DMS79 (cell line): ENCODE results near the gene HOPX.
A peak's percentile ranks its signal among the peaks of the same experiment; 100 is the strongest.
"Not testable (repeated sequence)": the region's sequence is repeated elsewhere in the genome, so short reads cannot be mapped to it uniquely, and the experiment has no call there.

Experiments used
- DNase-seq: peaks from one replicate; lab custom pipeline; 2025; lab: John Stamatoyannopoulos, UW

Gene HOPX

GRCh38 chr4:56681158-56681852 is at the start of gene HOPX:
Gene HOPX, minus strand, starts transcription at chr4:56681296. Its CDS starts 23,480 bp downstream, at chr4:56657816.
- peak; percentile 67 for DNase-seq

DNA sequence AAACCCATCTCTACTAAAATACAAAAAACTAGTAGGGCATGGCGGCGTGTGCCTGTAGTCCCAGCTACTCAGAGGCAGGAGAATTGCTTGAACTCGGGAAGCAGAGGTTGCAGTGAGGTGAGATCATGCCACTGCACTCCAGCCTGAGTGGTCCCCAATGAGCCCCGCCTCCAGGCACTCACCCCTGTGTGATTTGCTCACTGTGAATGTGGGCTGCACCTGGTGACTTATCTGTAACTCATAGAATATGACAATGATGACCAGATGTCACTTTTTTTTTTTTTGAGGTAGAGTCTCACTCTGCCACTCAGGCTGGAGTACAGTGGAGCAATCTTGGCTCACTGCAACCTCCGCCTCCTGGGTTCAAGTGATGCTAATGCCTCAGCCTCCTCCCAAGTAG is 49.0 kb upstream of the HOPX start:
- no peak for DNase-seq

GRCh38 chr4:56728512-56728911 is 47.4 kb upstream of the HOPX start:
- DNase-seq: peak; percentile 96

DNA sequence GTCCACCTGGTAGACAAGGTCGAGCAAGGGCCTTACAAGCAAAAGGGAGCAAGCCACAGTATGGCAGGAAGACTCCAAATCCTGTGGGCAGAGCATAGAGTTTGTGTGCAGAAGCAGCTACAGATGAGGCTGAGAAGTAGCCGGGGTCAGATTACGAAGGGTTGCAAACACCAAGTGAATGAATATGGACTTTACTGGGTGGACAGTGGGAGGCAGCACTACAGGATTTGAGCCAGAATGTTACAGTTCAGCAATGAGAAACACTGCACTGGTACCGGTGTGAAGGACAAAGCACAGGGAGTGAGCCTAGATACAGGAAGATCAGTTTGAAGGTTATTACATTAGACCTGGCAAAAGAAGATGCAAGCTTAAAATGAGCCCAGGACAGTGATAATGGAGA is 46.1 kb upstream of the HOPX start:
- no peak for DNase-seq

DNA sequence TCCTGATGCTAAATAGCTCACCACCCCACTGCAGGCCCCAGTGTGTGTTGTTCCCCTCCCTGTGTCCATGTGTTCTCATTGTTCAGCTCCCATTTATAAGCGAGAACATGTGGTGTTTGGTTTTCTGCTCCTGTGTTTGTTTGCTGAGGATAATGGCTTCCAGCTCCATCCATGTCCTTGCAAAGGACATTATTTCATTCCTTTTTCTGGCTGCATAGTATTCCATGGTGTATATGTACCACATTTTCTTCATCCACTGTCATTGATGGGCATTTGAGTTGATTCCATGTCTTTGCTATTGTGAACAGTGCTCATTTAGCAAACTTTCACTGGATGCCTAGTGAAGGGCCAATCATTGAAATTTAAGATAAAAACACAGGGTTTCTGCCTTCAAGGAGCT is 45.5 kb upstream of the HOPX start:
- DNase-seq: not testable (repeated sequence)

- no peak for DNase-seq
These were observed 42.6 kb upstream of the HOPX start for GRCh38 chr4:56723659-56724230.

GRCh38 chr4:56723201-56723605 is 42.1 kb upstream of the HOPX start:
- DNase-seq: no peak

- no peak for DNase-seq
These were observed 27.1 kb upstream of the HOPX start for GRCh38 chr4:56708146-56708545.

DNA sequence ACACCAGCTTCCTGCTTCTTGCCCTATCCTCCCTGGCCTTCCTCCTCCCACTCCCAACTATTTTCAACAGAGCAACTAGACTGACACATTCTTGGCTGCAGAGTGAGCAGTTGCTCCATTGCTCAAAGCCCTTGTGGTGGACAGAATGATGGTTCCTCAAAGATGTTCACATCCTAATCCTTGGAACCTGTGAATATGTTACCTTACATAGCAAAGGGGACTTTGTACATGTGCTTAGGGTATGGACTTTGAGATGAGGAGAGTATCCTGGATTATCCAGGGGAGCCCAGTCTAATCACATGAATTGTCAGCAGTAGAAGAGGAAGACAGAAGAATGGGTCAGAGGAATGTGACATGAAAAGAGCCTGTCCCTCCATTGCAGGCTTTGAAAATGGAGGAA is 24.9 kb upstream of the HOPX start:
- no peak for DNase-seq

DNA sequence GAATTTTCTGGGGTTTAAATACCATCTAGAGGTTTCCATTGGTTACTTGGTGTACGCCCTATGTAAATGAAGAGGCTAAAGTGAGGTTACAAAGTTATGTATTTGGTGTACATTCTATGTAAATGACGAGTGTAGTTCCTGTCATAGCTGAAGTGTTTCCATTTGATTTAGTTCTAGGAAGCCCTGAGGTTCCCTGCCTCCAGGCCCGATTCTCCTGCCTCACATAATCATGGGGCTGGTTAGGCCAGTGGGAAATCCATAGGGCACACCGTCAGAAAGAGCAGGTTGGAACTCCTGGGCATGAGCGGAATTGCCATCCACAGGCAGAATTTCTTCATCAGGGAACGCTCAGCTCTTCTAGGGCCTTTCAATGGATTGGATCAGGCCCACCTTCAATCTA is 24.2 kb upstream of the HOPX start:
- DNase-seq: no peak

DNA sequence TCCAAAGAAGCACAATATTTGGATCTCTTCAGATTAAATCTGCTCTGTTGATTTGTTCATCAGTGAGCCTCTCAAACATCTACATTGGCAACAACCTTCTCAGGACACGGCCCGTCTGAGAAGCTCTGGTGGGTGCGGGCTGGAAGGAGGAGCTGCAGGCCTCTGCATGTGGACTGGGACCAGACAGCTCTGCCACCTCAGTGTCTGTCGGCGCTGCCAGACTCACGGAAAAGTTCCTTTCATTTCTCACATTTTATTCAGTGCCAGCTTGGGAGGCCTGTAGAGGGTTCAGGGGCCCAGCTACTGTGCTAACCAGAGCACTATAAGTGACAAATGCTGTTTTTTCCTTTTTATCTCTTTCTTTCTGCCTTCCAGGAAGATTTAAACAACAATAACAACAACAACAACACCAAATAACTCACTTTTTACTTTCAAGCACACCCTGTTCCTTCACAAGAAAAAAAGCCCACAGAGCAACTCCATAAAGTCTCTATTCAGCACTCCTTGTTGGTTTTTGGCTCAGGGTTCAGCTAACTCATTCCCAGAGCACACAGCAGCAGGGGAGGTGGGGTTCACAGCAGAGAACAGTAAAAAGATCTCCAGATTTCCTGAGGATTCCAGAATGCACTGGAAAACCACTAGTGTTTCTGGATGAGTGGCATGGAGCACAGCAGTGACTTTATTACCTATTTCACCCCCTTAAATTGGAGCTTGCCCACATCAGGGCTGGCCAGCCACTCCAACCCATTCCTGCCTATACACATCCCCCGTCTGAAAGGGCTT is 23.2 kb upstream of the HOPX start:
- DNase-seq: no peak

GRCh38 chr4:56703378-56703777 is 22.3 kb upstream of the HOPX start:
- DNase-seq: no peak

- DNase-seq: no peak
These were observed 20.5 kb upstream of the HOPX start for GRCh38 chr4:56701644-56702043.

GRCh38 chr4:56701161-56701480 is 20.0 kb upstream of the HOPX start:
- no peak for DNase-seq

DNA sequence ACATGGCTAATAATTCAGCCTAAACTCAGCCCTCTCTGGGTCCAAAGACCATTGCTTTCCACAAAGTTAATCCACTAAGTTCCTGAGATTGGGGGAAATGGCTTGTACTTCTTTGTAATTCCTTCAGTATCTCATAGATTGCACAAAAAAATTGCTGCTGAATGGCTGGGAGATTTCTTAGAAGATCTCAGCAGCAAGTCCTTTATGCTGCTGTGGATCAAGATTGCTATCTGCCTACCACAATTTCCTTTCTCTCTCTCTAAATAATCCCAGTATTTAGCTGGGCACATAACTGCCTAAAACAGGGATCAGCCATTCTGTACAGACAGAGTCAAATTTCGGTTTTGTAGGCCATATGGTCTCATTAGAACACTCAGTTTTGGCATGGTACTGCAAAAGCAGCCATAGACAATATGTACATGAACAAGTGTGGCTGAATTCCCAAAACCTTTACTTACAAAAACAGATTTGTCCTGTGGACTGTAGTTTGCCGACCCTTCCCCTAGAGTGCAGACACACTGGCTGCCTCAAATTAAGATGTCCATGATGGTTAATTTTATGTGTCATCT is 18.5 kb upstream of the HOPX start:
- no peak for DNase-seq

- peak; percentile 59 for DNase-seq
These were observed 17.2 kb upstream of the HOPX start for GRCh38 chr4:56698329-56698728.

DNA sequence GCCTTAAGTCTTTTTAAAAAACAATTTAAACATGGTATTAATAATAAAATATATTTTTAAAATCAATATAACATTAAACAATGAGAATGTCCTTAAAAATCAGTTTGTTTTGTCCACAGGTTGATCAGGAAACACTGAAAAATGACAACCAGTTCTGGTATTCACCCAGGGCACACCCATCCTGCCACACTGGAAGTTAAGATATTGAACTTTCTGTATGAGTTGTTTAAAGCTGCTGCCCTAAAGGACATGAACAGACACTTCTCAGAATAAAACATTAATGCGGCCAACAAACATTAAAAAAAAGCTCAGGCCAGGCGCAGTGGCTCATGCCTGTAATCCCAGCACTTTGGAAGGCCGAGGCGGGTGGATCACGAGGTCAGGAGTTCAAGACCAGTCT is 15.0 kb upstream of the HOPX start:
- no peak for DNase-seq

DNA sequence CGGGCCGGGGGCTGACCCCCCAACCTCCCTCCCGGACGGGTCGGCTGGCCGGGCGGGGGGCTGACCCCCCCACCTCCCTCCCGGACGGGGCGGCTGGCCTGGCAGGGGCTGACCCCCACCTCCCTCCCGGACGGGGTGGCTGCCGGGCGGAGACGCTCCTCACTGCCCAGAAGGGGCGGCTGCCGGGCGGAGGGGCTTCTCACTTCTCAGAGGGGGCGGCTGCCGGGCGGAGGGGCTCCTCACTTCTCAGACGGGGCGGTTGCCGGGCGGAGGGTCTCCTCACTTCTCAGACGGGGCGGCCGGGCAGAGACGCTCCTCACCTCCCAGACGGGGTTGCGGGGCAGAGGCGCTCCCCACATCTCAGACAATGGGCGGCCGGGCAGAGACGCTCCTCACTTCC is 12.4 kb upstream of the HOPX start:
- not testable (repeated sequence) for DNase-seq

DNA sequence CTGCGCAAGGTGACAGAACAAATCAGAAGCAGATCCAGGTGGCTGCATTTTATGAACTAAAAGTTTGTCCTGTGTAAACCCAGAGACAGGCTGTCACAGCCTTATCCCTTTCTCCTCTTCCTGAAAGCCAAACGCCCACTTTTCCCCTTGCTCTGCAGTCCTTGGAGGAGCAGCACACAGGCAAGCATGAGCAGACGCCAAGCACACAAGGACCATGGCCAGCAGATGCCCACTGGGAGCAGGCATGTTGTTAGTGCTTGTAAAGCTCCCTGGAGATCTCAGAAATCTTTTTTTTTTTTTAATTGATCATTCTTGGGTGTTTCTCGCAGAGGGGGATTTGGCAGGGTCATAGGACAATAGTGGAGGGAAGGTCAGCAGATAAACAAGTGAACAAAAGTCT is 11.5 kb upstream of the HOPX start:
- peak; percentile 39 for DNase-seq

GRCh38 chr4:56691425-56691824 is 10.3 kb upstream of the HOPX start:
- DNase-seq: no peak

DNA sequence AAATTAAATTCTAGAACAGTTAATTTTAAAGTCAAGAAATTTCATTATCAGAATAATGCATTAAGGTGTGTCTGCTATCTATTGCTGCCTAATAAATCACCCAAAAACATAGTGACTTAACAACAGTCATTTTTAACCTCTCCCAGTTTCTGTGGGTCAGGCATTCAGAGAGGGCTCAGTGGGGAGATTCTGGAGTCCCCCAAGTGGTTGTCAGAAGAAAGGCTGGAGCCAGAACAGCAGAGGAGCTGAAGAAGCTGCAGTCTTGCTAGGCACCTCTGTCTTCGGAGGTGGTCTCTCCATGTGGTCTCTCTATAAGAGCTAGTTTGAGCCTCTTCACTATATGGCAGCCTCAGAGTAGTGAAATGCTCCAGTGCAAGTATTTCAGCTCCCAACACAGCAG is 9.3 kb upstream of the HOPX start:
- no peak for DNase-seq

GRCh38 chr4:56689201-56689969 is 8.3 kb upstream of the HOPX start:
- DNase-seq: peak; percentile 66
